ENCODE data around the gene PUM2. TPM values are rescaled to one million over a fixed set of nuclear protein-coding genes. Genes with fewer than 3 reads are reported as not detected.

Gene PUM2
- total and polyA plus RNA-seq, 8 donors: 86.4 to 129 (median 118) TPM

DNA sequence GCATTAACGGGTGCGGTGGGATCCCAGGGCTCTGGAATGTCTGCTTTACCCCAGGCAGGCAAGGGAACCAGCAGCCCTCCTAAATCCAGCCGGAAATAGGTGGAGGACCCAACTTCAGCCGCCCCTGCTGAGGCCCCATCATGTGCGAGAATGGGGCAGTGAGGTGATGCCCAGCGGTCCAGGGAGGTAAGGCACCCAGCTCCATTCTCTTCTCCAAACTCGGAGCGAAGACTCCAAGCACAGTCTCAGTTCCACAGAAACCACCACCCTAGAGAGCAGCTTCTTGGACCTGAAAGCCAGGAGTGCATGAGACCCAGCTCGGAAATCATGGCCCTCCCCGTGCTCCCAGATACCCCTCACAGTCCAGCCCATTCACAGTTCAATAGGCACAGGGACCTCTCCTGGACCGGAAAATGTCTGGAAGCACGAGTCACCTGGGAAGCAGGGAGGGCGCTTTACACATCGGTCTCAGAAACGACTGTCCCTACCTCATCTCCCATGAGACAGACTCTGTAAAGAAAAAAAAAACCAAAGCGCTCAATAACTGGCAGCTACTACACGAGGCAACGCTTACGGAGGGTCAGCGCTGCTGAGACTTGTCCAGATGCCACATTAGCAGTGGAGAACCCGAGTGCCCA, 127.8 kb downstream of the PUM2 start:
- Histone ChIP-seq H3K27me3 (peaks cover 7 to 69% of the 10 kb centered on the region in 2 donors), H3K4me1 (peaks cover 8 to 31% of the 10 kb centered on the region in 2 donors), H3K36me3 (no peaks in the 10 kb centered on the region), H3K9me3 (no peaks in the 10 kb centered on the region), H3K27ac (no peak overlapping the region), H3K4me3 (peak overlapping the region; percentile 50 to 56)
- DNase-seq: peak in 1 of 4 donors; percentile 27
- TF ChIP-seq, protein P1, sequence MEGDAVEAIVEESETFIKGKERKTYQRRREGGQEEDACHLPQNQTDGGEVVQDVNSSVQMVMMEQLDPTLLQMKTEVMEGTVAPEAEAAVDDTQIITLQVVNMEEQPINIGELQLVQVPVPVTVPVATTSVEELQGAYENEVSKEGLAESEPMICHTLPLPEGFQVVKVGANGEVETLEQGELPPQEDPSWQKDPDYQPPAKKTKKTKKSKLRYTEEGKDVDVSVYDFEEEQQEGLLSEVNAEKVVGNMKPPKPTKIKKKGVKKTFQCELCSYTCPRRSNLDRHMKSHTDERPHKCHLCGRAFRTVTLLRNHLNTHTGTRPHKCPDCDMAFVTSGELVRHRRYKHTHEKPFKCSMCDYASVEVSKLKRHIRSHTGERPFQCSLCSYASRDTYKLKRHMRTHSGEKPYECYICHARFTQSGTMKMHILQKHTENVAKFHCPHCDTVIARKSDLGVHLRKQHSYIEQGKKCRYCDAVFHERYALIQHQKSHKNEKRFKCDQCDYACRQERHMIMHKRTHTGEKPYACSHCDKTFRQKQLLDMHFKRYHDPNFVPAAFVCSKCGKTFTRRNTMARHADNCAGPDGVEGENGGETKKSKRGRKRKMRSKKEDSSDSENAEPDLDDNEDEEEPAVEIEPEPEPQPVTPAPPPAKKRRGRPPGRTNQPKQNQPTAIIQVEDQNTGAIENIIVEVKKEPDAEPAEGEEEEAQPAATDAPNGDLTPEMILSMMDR (IDR thresholded peaks at IDR 0.05): no peak
- intact Hi-C loops (cut with DNase I): loop anchor here in 1 of 2 donors (10.0 kb wide), 1 partner anchor 88 kb away; no protein-coding TSS in a partner anchor
- ATAC-seq: no peak

GRCh38 chr2:20222014-20222768, 128.5 kb downstream of the PUM2 start:
- H3K4me3 ChIP-seq: peak overlapping the region in 1 of 2 donors; percentile 56
- TF ChIP-seq, protein P1 (IDR thresholded peaks at IDR 0.05): no peak
- ATAC-seq (no peak), DNase-seq (peak in 2 of 4 donors; percentile 24 to 44)
- peaks cover 7 to 62% of the 10 kb centered on the region in 2 donors for H3K27me3 ChIP-seq
- intact Hi-C loops (cut with DNase I): loop anchor here in 1 of 2 donors (10.0 kb wide), 1 partner anchor 87 kb away; no protein-coding TSS in a partner anchor
- H3K36me3 ChIP-seq: no peaks in the 10 kb centered on the region
- peaks cover 8 to 32% of the 10 kb centered on the region in 2 donors for H3K4me1 ChIP-seq
- peak overlapping the region; percentile 18 to 54 for H3K27ac ChIP-seq
- H3K9me3 ChIP-seq: no peaks in the 10 kb centered on the region

DNA sequence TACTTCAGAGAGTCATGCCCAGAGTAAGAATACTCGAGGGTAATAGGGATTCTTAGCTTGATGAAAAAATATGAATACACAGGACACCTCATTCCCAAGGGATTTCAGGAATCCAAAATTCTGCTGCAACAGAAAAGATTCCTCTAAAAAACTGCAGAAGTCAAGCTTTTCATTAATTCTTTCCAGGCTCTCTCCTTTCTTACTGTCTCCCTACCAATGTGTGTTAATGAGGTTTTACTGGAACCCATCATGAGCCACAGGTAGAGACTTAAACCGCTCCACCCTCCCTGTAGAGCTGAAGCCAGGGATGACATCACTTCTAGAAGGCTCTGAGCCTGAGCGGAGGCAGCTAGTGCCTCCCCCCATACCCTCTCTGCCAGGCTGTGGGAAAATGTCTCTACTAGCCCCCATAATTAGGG, 129.1 kb downstream of the PUM2 start:
- H3K36me3 ChIP-seq: no peaks in the 10 kb centered on the region
- intact Hi-C loops (cut with DNase I): loop anchor here in 1 of 2 donors (10.0 kb wide), 1 partner anchor 87 kb away; no protein-coding TSS in a partner anchor
- H3K27me3 ChIP-seq: peaks cover 5 to 56% of the 10 kb centered on the region in 2 donors
- no peak overlapping the region for H3K4me3 ChIP-seq
- H3K4me1 ChIP-seq: peaks cover 8 to 32% of the 10 kb centered on the region in 2 donors
- peak overlapping the region; percentile 18 to 54 for H3K27ac ChIP-seq
- ATAC-seq: peak; percentile 16
- TF ChIP-seq, protein P1 (IDR thresholded peaks at IDR 0.05): no peak
- DNase-seq: peak in 1 of 4 donors; percentile 33
- no peaks in the 10 kb centered on the region for H3K9me3 ChIP-seq

- no peaks in the 10 kb centered on the region for H3K9me3 ChIP-seq
- DNase-seq: peak in 1 of 4 donors; percentile 1
- ATAC-seq: no peak
- H3K27me3 ChIP-seq: peaks cover 0 to 50% of the 10 kb centered on the region in 2 donors
- intact Hi-C loops (cut with DNase I): loop anchor here in 1 of 2 donors (10.0 kb wide), 1 partner anchor 86 kb away; no protein-coding TSS in a partner anchor
- TF ChIP-seq, protein P1 (IDR thresholded peaks at IDR 0.05): no peak
- no peak overlapping the region for H3K4me3 ChIP-seq
- peak overlapping the region in 1 of 2 donors; percentile 54 for H3K27ac ChIP-seq
- H3K4me1 ChIP-seq: peaks cover 8 to 32% of the 10 kb centered on the region in 2 donors
- H3K36me3 ChIP-seq: no peaks in the 10 kb centered on the region
Measured at GRCh38 chr2:20220806-20221554, 129.7 kb downstream of the PUM2 start.
